DND-41 (cell line): ENCODE results near the gene DDX46.

ENCODE experiments used
- EZH2 ChIP-seq: IDR thresholded peaks from 3 replicates; pipeline ENCODE4 v1.6.1; 2012; ENCODE audit warnings: borderline replicate concordance, low read depth, mild to moderate bottlenecking, moderate library complexity, low read length, inconsistent platforms; ENCODE audit not compliant: severe bottlenecking
- TF ChIP-seq, protein P1 (sequence below): IDR thresholded peaks from 2 replicates; pipeline ENCODE4 v1.5.1; 2012; ENCODE audit warnings: borderline replicate concordance, low read length, moderate library complexity, mild to moderate bottlenecking; ENCODE audit not compliant: poor library complexity, severe bottlenecking; ENCODE audit errors: extremely low read depth

GRCh38 chr5:134749415-134749814 is 9.2 kb upstream of the DDX46 start:
- TF ChIP-seq, protein P1, sequence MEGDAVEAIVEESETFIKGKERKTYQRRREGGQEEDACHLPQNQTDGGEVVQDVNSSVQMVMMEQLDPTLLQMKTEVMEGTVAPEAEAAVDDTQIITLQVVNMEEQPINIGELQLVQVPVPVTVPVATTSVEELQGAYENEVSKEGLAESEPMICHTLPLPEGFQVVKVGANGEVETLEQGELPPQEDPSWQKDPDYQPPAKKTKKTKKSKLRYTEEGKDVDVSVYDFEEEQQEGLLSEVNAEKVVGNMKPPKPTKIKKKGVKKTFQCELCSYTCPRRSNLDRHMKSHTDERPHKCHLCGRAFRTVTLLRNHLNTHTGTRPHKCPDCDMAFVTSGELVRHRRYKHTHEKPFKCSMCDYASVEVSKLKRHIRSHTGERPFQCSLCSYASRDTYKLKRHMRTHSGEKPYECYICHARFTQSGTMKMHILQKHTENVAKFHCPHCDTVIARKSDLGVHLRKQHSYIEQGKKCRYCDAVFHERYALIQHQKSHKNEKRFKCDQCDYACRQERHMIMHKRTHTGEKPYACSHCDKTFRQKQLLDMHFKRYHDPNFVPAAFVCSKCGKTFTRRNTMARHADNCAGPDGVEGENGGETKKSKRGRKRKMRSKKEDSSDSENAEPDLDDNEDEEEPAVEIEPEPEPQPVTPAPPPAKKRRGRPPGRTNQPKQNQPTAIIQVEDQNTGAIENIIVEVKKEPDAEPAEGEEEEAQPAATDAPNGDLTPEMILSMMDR: no peak
- no peak for TF ChIP-seq EZH2
